Measurements from ENCODE around the gene TMIE. TPM values are rescaled to one million over a fixed set of nuclear protein-coding genes. Genes with fewer than 3 reads are reported as not detected.

Gene TMIE
- total RNA-seq, 4 donors from 2014 or later, result not detected

DNA sequence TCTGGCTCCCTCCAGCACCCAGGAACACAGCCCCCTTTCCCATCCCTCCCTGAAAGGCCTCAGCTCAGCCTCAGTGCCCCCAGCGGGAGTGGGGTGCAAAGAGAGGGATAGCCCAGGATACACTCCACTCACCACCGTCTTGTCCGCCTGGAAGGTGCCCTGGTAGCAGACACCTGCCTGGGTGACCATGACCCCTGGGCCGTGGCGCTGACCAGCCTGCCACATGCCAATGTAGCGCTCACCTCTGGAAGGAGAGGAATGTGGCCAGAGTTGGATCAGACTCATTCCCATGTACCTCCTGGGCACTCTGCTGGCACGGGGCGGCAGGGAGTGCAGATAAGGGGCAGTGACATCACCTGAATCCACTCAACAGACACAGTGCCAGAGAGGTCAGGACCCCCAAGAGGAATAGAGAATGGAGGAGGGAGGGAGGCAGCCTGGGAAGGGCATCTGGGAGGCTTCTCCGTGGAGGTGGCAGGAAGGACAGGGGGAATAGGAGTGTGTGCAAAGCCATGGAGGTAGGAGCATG is 20.8 kb upstream of the TMIE start:
- TF ChIP-seq EP300 (IDR thresholded peaks at IDR 0.05; ENCODE audit: low read depth) (no peak), CTCF (IDR thresholded peaks at IDR 0.05) (no peak), POLR2AphosphoS5 (IDR thresholded peaks at IDR 0.05) (no peak), POLR2A (IDR thresholded peaks at IDR 0.05) (no peak)
- Histone ChIP-seq H3K4me3 (no peak overlapping the region), H3K27me3 (no peaks in the 10 kb centered on the region), H3K4me1 (no peaks in the 10 kb centered on the region), H3K36me3 (no peaks in the 10 kb centered on the region), H3K27ac (no peak overlapping the region), H3K9me3 (no peaks in the 10 kb centered on the region)
- DNase-seq, result no peak
- in situ Hi-C loops (cut with MboI; ENCODE audit: low pct_ligation_motif_present in 1 of 4, low pct_unique_long_range_greater_than_20kb in 1 of 4, low sequenced_read_pairs in 3 of 4), result no loop called here
- WGBS, 2 donors (ENCODE audit: low coverage in 1 of 2), result 90% methylated on average over 9 of the region's 9 CpGs; no CpG with 5 or more reads in 1 of the 2 donors
- intact Hi-C loops (cut with DNase I; ENCODE audit: low total_unique reads), result no loop called here

GRCh38 chr3:46681387-46681786 is 19.8 kb upstream of the TMIE start:
- no peak for DNase-seq
- Histone ChIP-seq H3K36me3 (no peaks in the 10 kb centered on the region), H3K4me3 (no peak overlapping the region), H3K4me1 (no peaks in the 10 kb centered on the region), H3K9me3 (no peaks in the 10 kb centered on the region), H3K27me3 (no peaks in the 10 kb centered on the region), H3K27ac (no peak overlapping the region)
- WGBS, 2 donors (ENCODE audit: low coverage in 1 of 2), result 88% methylated on average over 10 of the region's 10 CpGs; no CpG with 5 or more reads in 1 of the 2 donors
- no peak for TF ChIP-seq POLR2A (IDR thresholded peaks at IDR 0.05)
- TF ChIP-seq CTCF (IDR thresholded peaks at IDR 0.05), result no peak
- TF ChIP-seq POLR2AphosphoS5 (IDR thresholded peaks at IDR 0.05), result no peak
- TF ChIP-seq EP300 (IDR thresholded peaks at IDR 0.05; ENCODE audit: low read depth), result no peak
- in situ Hi-C loops (cut with MboI; ENCODE audit: low pct_ligation_motif_present in 1 of 4, low pct_unique_long_range_greater_than_20kb in 1 of 4, low sequenced_read_pairs in 3 of 4) (no loop called here), intact Hi-C loops (cut with DNase I; ENCODE audit: low total_unique reads) (no loop called here)

GRCh38 chr3:46681856-46682540 is 19.2 kb upstream of the TMIE start:
- in situ Hi-C loops (cut with MboI; ENCODE audit: low pct_ligation_motif_present in 1 of 4, low pct_unique_long_range_greater_than_20kb in 1 of 4, low sequenced_read_pairs in 3 of 4), result no loop called here
- H3K9me3 ChIP-seq, result no peaks in the 10 kb centered on the region
- 67 to 77% methylated on average over 2 to 13 of the region's 13 CpGs for WGBS, 2 donors (ENCODE audit: low coverage in 1 of 2)

GRCh38 chr3:46682974-46683373 is 18.2 kb upstream of the TMIE start:
- Histone ChIP-seq H3K27me3 (no peaks in the 10 kb centered on the region), H3K27ac (no peak overlapping the region), H3K9me3 (no peaks in the 10 kb centered on the region), H3K4me1 (no peaks in the 10 kb centered on the region), H3K4me3 (no peak overlapping the region), H3K36me3 (no peaks in the 10 kb centered on the region)
- in situ Hi-C loops (cut with MboI; ENCODE audit: low pct_ligation_motif_present in 1 of 4, low pct_unique_long_range_greater_than_20kb in 1 of 4, low sequenced_read_pairs in 3 of 4), result no loop called here
- 71% methylated on average over 3 of the region's 11 CpGs; no CpG with 5 or more reads in 1 of the 2 donors for WGBS, 2 donors (ENCODE audit: low coverage in 1 of 2)
- TF ChIP-seq EP300 (IDR thresholded peaks at IDR 0.05; ENCODE audit: low read depth) (no peak), CTCF (IDR thresholded peaks at IDR 0.05) (no peak), POLR2AphosphoS5 (IDR thresholded peaks at IDR 0.05) (no peak), POLR2A (IDR thresholded peaks at IDR 0.05) (no peak)
- no peak for DNase-seq
- intact Hi-C loops (cut with DNase I; ENCODE audit: low total_unique reads), result no loop called here

More at GRCh38 chr3:46681856-46682540, 19.2 kb upstream of the TMIE start:
- Histone ChIP-seq H3K4me1 (no peaks in the 10 kb centered on the region), H3K36me3 (no peaks in the 10 kb centered on the region), H3K27me3 (no peaks in the 10 kb centered on the region), H3K27ac (no peak overlapping the region), H3K4me3 (no peak overlapping the region)
- TF ChIP-seq CTCF (IDR thresholded peaks at IDR 0.05), result no peak
- TF ChIP-seq EP300 (IDR thresholded peaks at IDR 0.05; ENCODE audit: low read depth), result no peak
- TF ChIP-seq POLR2A (IDR thresholded peaks at IDR 0.05), result no peak
- no peak for TF ChIP-seq POLR2AphosphoS5 (IDR thresholded peaks at IDR 0.05)
- intact Hi-C loops (cut with DNase I; ENCODE audit: low total_unique reads), result no loop called here
- no peak for DNase-seq
